ENCODE measurements around the gene SYCP2. TPM values are rescaled to one million over a fixed set of nuclear protein-coding genes. Genes with fewer than 3 reads are reported as not detected.

Gene SYCP2
- polyA plus RNA-seq, 1 of the 3 experiments (the other 2 are of a cell fraction): 0.76 TPM

DNA sequence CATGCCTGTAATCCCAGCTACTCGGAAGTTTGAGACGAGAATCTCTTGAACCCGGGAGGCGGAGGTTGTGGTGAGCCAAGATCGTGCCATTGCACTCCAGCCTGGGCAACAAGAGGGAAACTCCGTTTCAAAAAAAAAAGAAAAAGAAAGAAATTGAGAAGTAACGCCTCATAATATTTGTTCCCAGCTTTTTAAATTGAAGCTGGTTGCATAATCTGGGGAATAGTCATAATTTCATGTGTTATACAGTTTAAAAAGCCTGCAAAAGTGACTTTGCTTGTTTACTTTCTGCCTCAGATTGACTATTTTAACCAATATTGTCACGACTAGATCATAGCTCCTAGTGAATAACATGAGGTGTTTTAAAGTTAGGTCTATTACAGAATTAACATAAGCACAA, 13.9 kb upstream of the SYCP2 start:
- no peak for TF ChIP-seq RAD21 (IDR thresholded peaks at IDR 0.05; ENCODE audit: low read length)
- POLR2A ChIA-PET: no interaction called here
- H3F3A ChIP-seq (replicated peaks; ENCODE audit: insufficient read depth): no peaks in the 10 kb centered on the region
- peaks cover 0 to 2% of the 10 kb centered on the region in 2 experiments; a peak in 1 of 4 replicates for H3K4me1 ChIP-seq (ENCODE audit: control insufficient read depth in 1 of 2, insufficient read depth in 2 of 2, low read depth in 1 of 2, low read length in 1 of 2)
- no peak overlapping the region for H2AFZ ChIP-seq (ENCODE audit: low read depth)
- no peak for DNase-seq
- CTCF ChIA-PET: interaction anchor here (1.2 to 10.9 kb wide), 4 partner anchors 10 to 36 kb away, joined by 3 to 95 read pairs (median 4); partner anchors contain the start of genes CDH26, FAM217B, PPP1R3D and SYCP2
- no peak overlapping the region for H3K4me2 ChIP-seq
- H3K9me2 ChIP-seq: no peaks in the 10 kb centered on the region
- no peak overlapping the region for H3K9ac ChIP-seq
- H3K9me3 ChIP-seq: no peaks in the 10 kb centered on the region
- no peaks in the 10 kb centered on the region for H4K20me1 ChIP-seq (ENCODE audit: insufficient read depth)
- peaks cover 24 to 43% of the 10 kb centered on the region in 2 experiments for H3K36me3 ChIP-seq (replicated peaks in 1 of 2; ENCODE audit: control insufficient read depth in 1 of 2, insufficient read depth in 2 of 2, low read length in 1 of 2)
- 90% methylated on average over 8 of the region's 8 CpGs for WGBS (ENCODE audit: low lambda C conversion rate)
- peaks cover 3% of the 10 kb centered on the region; the same call in 1 of the 2 replicates for H3K79me2 ChIP-seq (ENCODE audit: insufficient read depth)
- H3K27me3 ChIP-seq (ENCODE audit: insufficient read depth): no peaks in the 10 kb centered on the region
- no peak overlapping the region for H3K4me3 ChIP-seq (ENCODE audit: low read depth in 2 of 2, low read length in 1 of 2)
- H3K27ac ChIP-seq (ENCODE audit: low read depth in 2 of 2, low read length in 1 of 2): no peak overlapping the region

DNA sequence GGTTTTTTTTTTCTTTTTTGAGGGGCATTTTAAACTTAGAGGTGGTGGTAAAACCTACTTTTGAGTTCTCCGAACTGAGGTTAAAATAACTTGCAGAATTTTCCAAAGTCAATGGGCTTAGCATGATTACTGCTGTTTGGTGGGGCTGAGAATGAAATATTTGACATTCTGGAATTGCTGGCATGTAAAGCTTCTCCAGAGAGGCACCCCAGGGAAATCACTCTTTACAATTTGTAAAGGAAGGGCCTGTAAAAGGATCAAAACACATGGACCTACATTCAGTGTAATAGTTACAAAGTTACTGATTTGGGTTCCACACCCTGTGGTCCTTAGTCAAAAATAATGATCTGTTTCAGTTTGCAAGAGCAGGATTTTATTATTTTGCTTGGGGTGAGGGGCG, 12.3 kb upstream of the SYCP2 start:
- CTCF ChIA-PET: interaction anchor here (1.1 to 3.3 kb wide), 2 partner anchors 11 to 162 kb away, joined by 3 to 20 read pairs; partner anchors contain the start of gene SYCP2
- POLR2A ChIA-PET: no interaction called here

More for the DNA sequence above, 12.3 kb upstream of the SYCP2 start:
- Histone ChIP-seq H3K79me2 (ENCODE audit: insufficient read depth) (peaks cover 20% of the 10 kb centered on the region), H3K27me3 (ENCODE audit: insufficient read depth) (no peaks in the 10 kb centered on the region), H3K36me3 (replicated peaks in 1 of 2; ENCODE audit: control insufficient read depth in 1 of 2, insufficient read depth in 2 of 2, low read length in 1 of 2) (peaks cover 27 to 48% of the 10 kb centered on the region in 2 experiments), H3K9ac (no peak overlapping the region), H3K4me2 (no peak overlapping the region), H3K9me2 (no peaks in the 10 kb centered on the region), H3K4me1 (ENCODE audit: control insufficient read depth in 1 of 2, insufficient read depth in 2 of 2, low read depth in 1 of 2, low read length in 1 of 2) (peaks cover 0 to 8% of the 10 kb centered on the region in 2 experiments; a peak in 1 of 4 replicates), H3K9me3 (no peaks in the 10 kb centered on the region), H4K20me1 (ENCODE audit: insufficient read depth) (no peaks in the 10 kb centered on the region), H3F3A (replicated peaks; ENCODE audit: insufficient read depth) (no peaks in the 10 kb centered on the region), H3K4me3 (ENCODE audit: low read depth in 2 of 2, low read length in 1 of 2) (no peak overlapping the region), H3K27ac (ENCODE audit: low read depth in 2 of 2, low read length in 1 of 2) (no peak overlapping the region), H2AFZ (ENCODE audit: low read depth) (no peak overlapping the region)
- no peak for DNase-seq
- TF ChIP-seq, protein P1, sequence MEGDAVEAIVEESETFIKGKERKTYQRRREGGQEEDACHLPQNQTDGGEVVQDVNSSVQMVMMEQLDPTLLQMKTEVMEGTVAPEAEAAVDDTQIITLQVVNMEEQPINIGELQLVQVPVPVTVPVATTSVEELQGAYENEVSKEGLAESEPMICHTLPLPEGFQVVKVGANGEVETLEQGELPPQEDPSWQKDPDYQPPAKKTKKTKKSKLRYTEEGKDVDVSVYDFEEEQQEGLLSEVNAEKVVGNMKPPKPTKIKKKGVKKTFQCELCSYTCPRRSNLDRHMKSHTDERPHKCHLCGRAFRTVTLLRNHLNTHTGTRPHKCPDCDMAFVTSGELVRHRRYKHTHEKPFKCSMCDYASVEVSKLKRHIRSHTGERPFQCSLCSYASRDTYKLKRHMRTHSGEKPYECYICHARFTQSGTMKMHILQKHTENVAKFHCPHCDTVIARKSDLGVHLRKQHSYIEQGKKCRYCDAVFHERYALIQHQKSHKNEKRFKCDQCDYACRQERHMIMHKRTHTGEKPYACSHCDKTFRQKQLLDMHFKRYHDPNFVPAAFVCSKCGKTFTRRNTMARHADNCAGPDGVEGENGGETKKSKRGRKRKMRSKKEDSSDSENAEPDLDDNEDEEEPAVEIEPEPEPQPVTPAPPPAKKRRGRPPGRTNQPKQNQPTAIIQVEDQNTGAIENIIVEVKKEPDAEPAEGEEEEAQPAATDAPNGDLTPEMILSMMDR (IDR thresholded peaks at IDR 0.05): no peak
- TF ChIP-seq FOXM1 (IDR thresholded peaks at IDR 0.05; ENCODE audit: low read depth): no peak
- TF ChIP-seq, protein P2, sequence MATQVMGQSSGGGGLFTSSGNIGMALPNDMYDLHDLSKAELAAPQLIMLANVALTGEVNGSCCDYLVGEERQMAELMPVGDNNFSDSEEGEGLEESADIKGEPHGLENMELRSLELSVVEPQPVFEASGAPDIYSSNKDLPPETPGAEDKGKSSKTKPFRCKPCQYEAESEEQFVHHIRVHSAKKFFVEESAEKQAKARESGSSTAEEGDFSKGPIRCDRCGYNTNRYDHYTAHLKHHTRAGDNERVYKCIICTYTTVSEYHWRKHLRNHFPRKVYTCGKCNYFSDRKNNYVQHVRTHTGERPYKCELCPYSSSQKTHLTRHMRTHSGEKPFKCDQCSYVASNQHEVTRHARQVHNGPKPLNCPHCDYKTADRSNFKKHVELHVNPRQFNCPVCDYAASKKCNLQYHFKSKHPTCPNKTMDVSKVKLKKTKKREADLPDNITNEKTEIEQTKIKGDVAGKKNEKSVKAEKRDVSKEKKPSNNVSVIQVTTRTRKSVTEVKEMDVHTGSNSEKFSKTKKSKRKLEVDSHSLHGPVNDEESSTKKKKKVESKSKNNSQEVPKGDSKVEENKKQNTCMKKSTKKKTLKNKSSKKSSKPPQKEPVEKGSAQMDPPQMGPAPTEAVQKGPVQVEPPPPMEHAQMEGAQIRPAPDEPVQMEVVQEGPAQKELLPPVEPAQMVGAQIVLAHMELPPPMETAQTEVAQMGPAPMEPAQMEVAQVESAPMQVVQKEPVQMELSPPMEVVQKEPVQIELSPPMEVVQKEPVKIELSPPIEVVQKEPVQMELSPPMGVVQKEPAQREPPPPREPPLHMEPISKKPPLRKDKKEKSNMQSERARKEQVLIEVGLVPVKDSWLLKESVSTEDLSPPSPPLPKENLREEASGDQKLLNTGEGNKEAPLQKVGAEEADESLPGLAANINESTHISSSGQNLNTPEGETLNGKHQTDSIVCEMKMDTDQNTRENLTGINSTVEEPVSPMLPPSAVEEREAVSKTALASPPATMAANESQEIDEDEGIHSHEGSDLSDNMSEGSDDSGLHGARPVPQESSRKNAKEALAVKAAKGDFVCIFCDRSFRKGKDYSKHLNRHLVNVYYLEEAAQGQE (IDR thresholded peaks at IDR 0.05; ENCODE audit: low read depth, low read length): no peak
- no peak for TF ChIP-seq ELF1 (IDR thresholded peaks at IDR 0.05)
- no peak for TF ChIP-seq SMC3 (IDR thresholded peaks at IDR 0.05; ENCODE audit: low read depth, low read length)
- TF ChIP-seq RFX5 (IDR thresholded peaks at IDR 0.05; ENCODE audit: low read length): no peak
- WGBS (ENCODE audit: low lambda C conversion rate): 97% methylated on average over 2 of the region's 2 CpGs
